ENCODE data around the gene NUP205. TPM values are rescaled to one million over a fixed set of nuclear protein-coding genes. Genes with fewer than 3 reads are reported as not detected.
"Not testable (repeated sequence)": the region's sequence is repeated elsewhere in the genome, so short reads cannot be mapped to it uniquely, and the experiment has no call there.

The NUP205 gene
- total and polyA plus RNA-seq, 2 donors = 50.9 to 68.2 TPM

- H3K9me3 ChIP-seq (ENCODE audit: control insufficient read depth in 2 of 2, insufficient read depth in 1 of 2, low read length in 1 of 2); H3K27me3 ChIP-seq (ENCODE audit: control insufficient read depth in 2 of 2, insufficient read depth in 1 of 2, low read length in 1 of 2); H3K4me1 ChIP-seq (ENCODE audit: control insufficient read depth in 2 of 2, insufficient read depth in 2 of 2, low read length in 2 of 2); H3K4me3 ChIP-seq (ENCODE audit: low read length in 2 of 2); DNase-seq (ENCODE audit: low read depth in 6 of 9, low spot score in 9 of 9); H3K27ac ChIP-seq (ENCODE audit: low read depth in 1 of 2, low read length in 1 of 2); H3K36me3 ChIP-seq (ENCODE audit: control insufficient read depth in 2 of 2, insufficient read depth in 2 of 2, low read length in 1 of 2): not testable (repeated sequence)
- WGBS = 99% methylated on average over 1 of the region's 1 CpG
Observed at GRCh38 chr7:135667626-135668025, 109.9 kb downstream of the NUP205 start.

DNA sequence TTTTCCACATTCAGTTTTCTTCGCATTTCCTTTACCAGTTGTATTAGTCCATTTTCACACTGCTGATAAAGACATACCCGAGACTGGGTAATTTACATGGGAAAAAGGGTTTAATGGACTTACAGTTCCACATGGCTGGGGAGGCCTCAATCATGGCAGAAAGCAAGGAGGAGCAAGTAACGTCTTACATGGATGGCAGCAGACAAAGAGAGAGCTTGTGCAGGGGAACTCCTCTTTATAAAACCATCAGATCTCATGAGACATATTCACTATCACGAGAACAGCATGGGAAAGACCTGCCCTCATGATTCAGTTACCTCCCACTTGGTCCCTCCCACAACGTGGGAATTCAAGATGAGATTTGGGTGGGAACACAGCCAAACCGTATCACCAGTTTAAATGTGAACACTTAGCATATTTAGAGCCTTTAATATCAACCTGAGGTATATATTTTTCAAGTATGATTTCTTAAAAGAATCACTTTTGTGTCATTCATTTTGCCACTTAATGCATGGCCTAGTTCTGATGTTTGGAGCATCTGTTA is 111.2 kb downstream of the NUP205 start:
- WGBS = 82% methylated on average over 6 of the region's 6 CpGs
- H3K9me3 ChIP-seq (ENCODE audit: control insufficient read depth in 2 of 2, insufficient read depth in 1 of 2, low read length in 1 of 2); H3K4me3 ChIP-seq (ENCODE audit: low read length in 2 of 2); H3K27ac ChIP-seq (ENCODE audit: low read depth in 1 of 2, low read length in 1 of 2); H3K4me1 ChIP-seq (ENCODE audit: control insufficient read depth in 2 of 2, insufficient read depth in 2 of 2, low read length in 2 of 2); H3K36me3 ChIP-seq (ENCODE audit: control insufficient read depth in 2 of 2, insufficient read depth in 2 of 2, low read length in 1 of 2); DNase-seq (ENCODE audit: low read depth in 6 of 9, low spot score in 9 of 9); H3K27me3 ChIP-seq (ENCODE audit: control insufficient read depth in 2 of 2, insufficient read depth in 1 of 2, low read length in 1 of 2): not testable (repeated sequence)

DNA sequence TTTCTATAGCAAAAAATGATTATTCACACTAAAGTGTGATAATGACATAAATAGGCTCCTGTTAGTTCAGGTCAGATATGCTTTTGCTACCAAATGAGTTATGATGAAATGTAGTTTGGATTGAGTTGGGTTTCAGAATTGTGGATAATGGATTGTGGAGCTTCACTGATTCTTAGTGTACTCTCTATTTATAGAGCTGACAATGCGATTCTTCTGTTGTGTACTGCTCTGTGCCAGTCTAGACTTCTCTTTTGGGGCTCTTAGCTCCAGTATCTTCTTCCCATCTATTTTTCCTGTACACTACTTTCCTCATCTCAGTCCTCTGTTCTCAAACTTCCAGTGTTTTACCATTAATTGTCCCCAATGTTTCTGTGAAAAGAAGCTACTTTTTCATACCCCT is 112.1 kb downstream of the NUP205 start:
- Histone ChIP-seq H3K27me3 (ENCODE audit: control insufficient read depth in 2 of 2, insufficient read depth in 1 of 2, low read length in 1 of 2) (no peaks in the 10 kb centered on the region), H3K4me1 (ENCODE audit: control insufficient read depth in 2 of 2, insufficient read depth in 2 of 2, low read length in 2 of 2) (no peaks in the 10 kb centered on the region), H3K27ac (ENCODE audit: low read depth in 1 of 2, low read length in 1 of 2) (no peak overlapping the region), H3K36me3 (ENCODE audit: control insufficient read depth in 2 of 2, insufficient read depth in 2 of 2, low read length in 1 of 2) (peaks cover 0 to 10% of the 10 kb centered on the region in 2 donors), H3K4me3 (ENCODE audit: low read length in 2 of 2) (no peak overlapping the region), H3K9me3 (ENCODE audit: control insufficient read depth in 2 of 2, insufficient read depth in 1 of 2, low read length in 1 of 2) (peaks cover 0 to 4% of the 10 kb centered on the region in 2 donors)
- DNase-seq (ENCODE audit: low read depth in 6 of 9, low spot score in 9 of 9) = no peak
- 100% methylated on average over 1 of the region's 1 CpG for WGBS

DNA sequence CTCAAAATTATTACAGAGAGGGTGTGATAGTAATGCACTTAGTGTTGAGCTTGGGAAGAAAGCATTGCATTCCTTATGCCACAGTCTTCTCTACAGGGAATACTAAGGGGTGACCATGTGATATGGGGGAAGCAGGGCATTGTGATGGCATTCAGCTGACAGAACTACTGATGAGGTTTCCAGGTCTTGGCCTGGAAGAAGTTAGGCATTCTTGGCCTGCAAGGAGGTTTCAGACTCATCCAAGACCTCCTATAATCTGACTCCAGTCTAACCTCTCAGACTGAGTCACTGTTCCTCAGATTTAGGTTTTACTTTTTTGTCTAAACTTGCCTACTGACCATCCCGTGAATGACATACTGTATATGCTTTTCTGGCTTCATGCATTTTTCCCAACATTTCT is 112.5 kb downstream of the NUP205 start:
- H3K9me3 ChIP-seq (ENCODE audit: control insufficient read depth in 2 of 2, insufficient read depth in 1 of 2, low read length in 1 of 2) = peaks cover 0 to 4% of the 10 kb centered on the region in 2 donors
- H3K36me3 ChIP-seq (ENCODE audit: control insufficient read depth in 2 of 2, insufficient read depth in 2 of 2, low read length in 1 of 2) = peaks cover 0 to 13% of the 10 kb centered on the region in 2 donors
- H3K4me3 ChIP-seq (ENCODE audit: low read length in 2 of 2) = no peak overlapping the region
- no peaks in the 10 kb centered on the region for H3K4me1 ChIP-seq (ENCODE audit: control insufficient read depth in 2 of 2, insufficient read depth in 2 of 2, low read length in 2 of 2)
- DNase-seq (ENCODE audit: low read depth in 6 of 9, low spot score in 9 of 9) = no peak
- no peaks in the 10 kb centered on the region for H3K27me3 ChIP-seq (ENCODE audit: control insufficient read depth in 2 of 2, insufficient read depth in 1 of 2, low read length in 1 of 2)
- WGBS = 94% methylated on average over 1 of the region's 1 CpG
- H3K27ac ChIP-seq (ENCODE audit: low read depth in 1 of 2, low read length in 1 of 2) = no peak overlapping the region

DNA sequence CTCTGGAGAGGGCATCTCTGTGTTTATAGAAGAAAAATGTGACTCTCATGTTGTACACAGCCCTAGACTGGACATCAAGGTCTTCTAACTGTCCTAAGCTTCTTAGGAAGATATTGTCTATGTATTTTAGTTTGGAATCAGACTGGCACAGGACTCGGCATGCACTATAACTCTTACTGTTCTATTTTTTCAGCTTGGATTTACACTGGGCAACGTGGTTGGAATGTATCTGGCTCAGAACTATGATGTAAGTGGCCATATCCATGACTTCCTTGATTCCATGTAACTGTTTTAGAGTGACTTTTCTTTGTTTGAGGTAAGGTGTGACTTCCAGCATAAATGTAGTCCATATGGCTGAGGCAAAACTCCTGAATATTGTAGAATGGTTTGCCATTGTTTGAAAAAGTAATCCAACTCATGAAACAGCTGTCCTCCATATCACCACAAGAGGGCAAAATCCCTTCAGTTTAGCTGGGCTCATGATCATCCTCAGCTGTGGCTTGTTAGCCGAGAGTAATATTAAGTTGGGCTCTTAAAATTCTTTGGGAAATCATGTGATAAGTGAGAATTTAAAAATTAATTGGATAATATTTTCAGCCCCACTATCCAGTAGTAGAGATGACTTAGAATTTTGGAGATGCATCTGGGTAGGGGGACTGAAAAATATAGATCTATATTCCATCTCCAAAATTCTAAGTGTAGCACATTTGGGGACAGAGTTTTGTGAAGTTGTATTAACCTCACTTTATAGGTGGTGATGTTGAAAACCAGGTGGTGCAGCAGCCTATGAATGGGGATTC is 115.0 kb downstream of the NUP205 start:
- Histone ChIP-seq H3K9me3 (ENCODE audit: control insufficient read depth in 2 of 2, insufficient read depth in 1 of 2, low read length in 1 of 2) (peaks cover 0 to 4% of the 10 kb centered on the region in 2 donors), H3K4me3 (ENCODE audit: low read length in 2 of 2) (no peak overlapping the region), H3K27me3 (ENCODE audit: control insufficient read depth in 2 of 2, insufficient read depth in 1 of 2, low read length in 1 of 2) (no peaks in the 10 kb centered on the region), H3K4me1 (ENCODE audit: control insufficient read depth in 2 of 2, insufficient read depth in 2 of 2, low read length in 2 of 2) (no peaks in the 10 kb centered on the region), H3K27ac (ENCODE audit: low read depth in 1 of 2, low read length in 1 of 2) (no peak overlapping the region), H3K36me3 (ENCODE audit: control insufficient read depth in 2 of 2, insufficient read depth in 2 of 2, low read length in 1 of 2) (peaks cover 0 to 26% of the 10 kb centered on the region in 2 donors)
- 87% methylated on average over 3 of the region's 3 CpGs for WGBS
- peak in 4 of 9 donors; percentile 4 to 55 (median 24) for DNase-seq (ENCODE audit: low read depth in 6 of 9, low spot score in 9 of 9)

- H3K27ac ChIP-seq (ENCODE audit: low read depth in 1 of 2, low read length in 1 of 2) = no peak overlapping the region
- no peak for DNase-seq (ENCODE audit: low read depth in 6 of 9, low spot score in 9 of 9)
- H3K27me3 ChIP-seq (ENCODE audit: control insufficient read depth in 2 of 2, insufficient read depth in 1 of 2, low read length in 1 of 2) = no peaks in the 10 kb centered on the region
Observed at GRCh38 chr7:135673360-135673706, 115.6 kb downstream of the NUP205 start.

GRCh38 chr7:135678612-135679575 is 121.2 kb downstream of the NUP205 start:
- Histone ChIP-seq H3K4me1 (ENCODE audit: control insufficient read depth in 2 of 2, insufficient read depth in 2 of 2, low read length in 2 of 2) (no peaks in the 10 kb centered on the region), H3K36me3 (ENCODE audit: control insufficient read depth in 2 of 2, insufficient read depth in 2 of 2, low read length in 1 of 2) (peaks cover 9 to 30% of the 10 kb centered on the region in 2 donors), H3K27me3 (ENCODE audit: control insufficient read depth in 2 of 2, insufficient read depth in 1 of 2, low read length in 1 of 2) (no peaks in the 10 kb centered on the region), H3K9me3 (ENCODE audit: control insufficient read depth in 2 of 2, insufficient read depth in 1 of 2, low read length in 1 of 2) (no peaks in the 10 kb centered on the region), H3K4me3 (ENCODE audit: low read length in 2 of 2) (no peak overlapping the region), H3K27ac (ENCODE audit: low read depth in 1 of 2, low read length in 1 of 2) (no peak overlapping the region)
- 96% methylated on average over 4 of the region's 4 CpGs for WGBS
- DNase-seq (ENCODE audit: low read depth in 6 of 9, low spot score in 9 of 9) = peak in 1 of 9 donors; percentile 13

More at GRCh38 chr7:135673360-135673706, 115.6 kb downstream of the NUP205 start:
- peaks cover 3 to 32% of the 10 kb centered on the region in 2 donors for H3K36me3 ChIP-seq (ENCODE audit: control insufficient read depth in 2 of 2, insufficient read depth in 2 of 2, low read length in 1 of 2)
- H3K9me3 ChIP-seq (ENCODE audit: control insufficient read depth in 2 of 2, insufficient read depth in 1 of 2, low read length in 1 of 2) = peaks cover 0 to 3% of the 10 kb centered on the region in 2 donors
- WGBS = 92% methylated on average over 6 of the region's 6 CpGs
- H3K4me3 ChIP-seq (ENCODE audit: low read length in 2 of 2) = no peak overlapping the region
- H3K4me1 ChIP-seq (ENCODE audit: control insufficient read depth in 2 of 2, insufficient read depth in 2 of 2, low read length in 2 of 2) = no peaks in the 10 kb centered on the region

DNA sequence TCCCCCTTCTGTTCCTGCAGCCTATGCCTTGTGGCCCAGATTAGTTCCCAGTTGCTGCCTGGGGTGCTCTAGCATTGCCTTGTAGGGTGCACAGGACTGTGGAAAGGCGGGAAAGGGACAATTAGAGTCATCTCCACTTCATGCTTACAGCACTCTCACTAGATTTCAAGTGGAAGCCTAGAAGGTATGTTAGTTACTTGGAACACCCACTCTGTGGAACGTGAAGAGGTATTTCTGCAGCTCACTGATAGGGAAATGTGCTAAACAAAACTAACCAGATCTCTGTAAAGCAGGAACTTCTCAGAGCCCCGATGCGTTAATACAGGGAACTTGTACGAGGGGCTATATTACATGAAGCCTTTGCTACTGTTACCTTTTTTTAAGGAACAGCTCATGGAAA is 124.0 kb downstream of the NUP205 start:
- WGBS = 77% methylated on average over 5 of the region's 5 CpGs
- H3K9me3 ChIP-seq (ENCODE audit: control insufficient read depth in 2 of 2, insufficient read depth in 1 of 2, low read length in 1 of 2) = no peaks in the 10 kb centered on the region
- H3K27me3 ChIP-seq (ENCODE audit: control insufficient read depth in 2 of 2, insufficient read depth in 1 of 2, low read length in 1 of 2) = no peaks in the 10 kb centered on the region
- H3K4me3 ChIP-seq (ENCODE audit: low read length in 2 of 2) = no peak overlapping the region
- H3K36me3 ChIP-seq (ENCODE audit: control insufficient read depth in 2 of 2, insufficient read depth in 2 of 2, low read length in 1 of 2) = peaks cover 9 to 14% of the 10 kb centered on the region in 2 donors
- no peaks in the 10 kb centered on the region for H3K4me1 ChIP-seq (ENCODE audit: control insufficient read depth in 2 of 2, insufficient read depth in 2 of 2, low read length in 2 of 2)
- DNase-seq (ENCODE audit: low read depth in 6 of 9, low spot score in 9 of 9) = no peak
- H3K27ac ChIP-seq (ENCODE audit: low read depth in 1 of 2, low read length in 1 of 2) = no peak overlapping the region

GRCh38 chr7:135682191-135682590 is 124.5 kb downstream of the NUP205 start:
- no peaks in the 10 kb centered on the region for H3K9me3 ChIP-seq (ENCODE audit: control insufficient read depth in 2 of 2, insufficient read depth in 1 of 2, low read length in 1 of 2)
- no peaks in the 10 kb centered on the region for H3K27me3 ChIP-seq (ENCODE audit: control insufficient read depth in 2 of 2, insufficient read depth in 1 of 2, low read length in 1 of 2)
- 92% methylated on average over 3 of the region's 3 CpGs for WGBS
- peaks cover 9 to 12% of the 10 kb centered on the region in 2 donors for H3K36me3 ChIP-seq (ENCODE audit: control insufficient read depth in 2 of 2, insufficient read depth in 2 of 2, low read length in 1 of 2)
- DNase-seq (ENCODE audit: low read depth in 6 of 9, low spot score in 9 of 9) = no peak
- no peak overlapping the region for H3K27ac ChIP-seq (ENCODE audit: low read depth in 1 of 2, low read length in 1 of 2)
- H3K4me3 ChIP-seq (ENCODE audit: low read length in 2 of 2) = no peak overlapping the region
- no peaks in the 10 kb centered on the region for H3K4me1 ChIP-seq (ENCODE audit: control insufficient read depth in 2 of 2, insufficient read depth in 2 of 2, low read length in 2 of 2)
